Measurements from ENCODE around the gene TNFSF15. TPM values are rescaled to one million over a fixed set of nuclear protein-coding genes. Genes with fewer than 3 reads are reported as not detected.

Gene TNFSF15
- total RNA-seq, 1 experiment from 2014 or later: not detected

- no peak for ATAC-seq
- POLR2A ChIA-PET: no interaction called here
- CTCF ChIA-PET: no interaction called here
- Histone ChIP-seq H3K27ac (ENCODE audit: low read depth, low read length) (no peak overlapping the region), H3K79me2 (ENCODE audit: insufficient read depth, low read length) (no peaks in the 10 kb centered on the region), H3K27me3 (ENCODE audit: insufficient read depth, low read length) (no peaks in the 10 kb centered on the region), H3K9me3 (ENCODE audit: control insufficient read depth in 1 of 2, insufficient read depth in 1 of 2, low read depth in 1 of 2, low read length in 2 of 2) (no peaks in the 10 kb centered on the region), H4K20me1 (ENCODE audit: insufficient read depth) (no peaks in the 10 kb centered on the region), H3K4me3 (replicated peaks in 1 of 2; ENCODE audit: low read depth in 1 of 2, low read length in 2 of 2) (no peak overlapping the region), H3K9me2 (ENCODE audit: insufficient read depth) (no peaks in the 10 kb centered on the region), H3K36me3 (ENCODE audit: control insufficient read depth in 1 of 2, insufficient read depth in 2 of 2, low read length in 2 of 2) (no peaks in the 10 kb centered on the region), H3K4me1 (ENCODE audit: control insufficient read depth in 1 of 2, insufficient read depth in 2 of 2, low read length in 2 of 2) (no peaks in the 10 kb centered on the region), H2AFZ (ENCODE audit: low read depth, low read length, poor library complexity, severe bottlenecking) (no peak overlapping the region), H3K9ac (ENCODE audit: low read length) (no peak overlapping the region), H3K4me2 (ENCODE audit: low read length) (no peak overlapping the region)
- no peak for TF ChIP-seq POLR2AphosphoS5 (IDR thresholded peaks at IDR 0.05; ENCODE audit: low read depth, low read length)
- no peak for TF ChIP-seq YY1 (IDR thresholded peaks at IDR 0.05; ENCODE audit: extremely low read depth, insufficient replicate concordance, low read depth, low read length)
- TF ChIP-seq, protein P1, sequence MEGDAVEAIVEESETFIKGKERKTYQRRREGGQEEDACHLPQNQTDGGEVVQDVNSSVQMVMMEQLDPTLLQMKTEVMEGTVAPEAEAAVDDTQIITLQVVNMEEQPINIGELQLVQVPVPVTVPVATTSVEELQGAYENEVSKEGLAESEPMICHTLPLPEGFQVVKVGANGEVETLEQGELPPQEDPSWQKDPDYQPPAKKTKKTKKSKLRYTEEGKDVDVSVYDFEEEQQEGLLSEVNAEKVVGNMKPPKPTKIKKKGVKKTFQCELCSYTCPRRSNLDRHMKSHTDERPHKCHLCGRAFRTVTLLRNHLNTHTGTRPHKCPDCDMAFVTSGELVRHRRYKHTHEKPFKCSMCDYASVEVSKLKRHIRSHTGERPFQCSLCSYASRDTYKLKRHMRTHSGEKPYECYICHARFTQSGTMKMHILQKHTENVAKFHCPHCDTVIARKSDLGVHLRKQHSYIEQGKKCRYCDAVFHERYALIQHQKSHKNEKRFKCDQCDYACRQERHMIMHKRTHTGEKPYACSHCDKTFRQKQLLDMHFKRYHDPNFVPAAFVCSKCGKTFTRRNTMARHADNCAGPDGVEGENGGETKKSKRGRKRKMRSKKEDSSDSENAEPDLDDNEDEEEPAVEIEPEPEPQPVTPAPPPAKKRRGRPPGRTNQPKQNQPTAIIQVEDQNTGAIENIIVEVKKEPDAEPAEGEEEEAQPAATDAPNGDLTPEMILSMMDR (IDR thresholded peaks at IDR 0.05 in 2 of 3, conservative IDR thresholded peaks at IDR 0.05 in 1 of 3; ENCODE audit: borderline replicate concordance in 1 of 3, insufficient read depth in 1 of 3, low read depth in 2 of 3, low read length in 2 of 3): no peak
- DNase-seq (ENCODE audit: low read depth, low spot score): no peak
- RAD21 ChIA-PET (ENCODE audit: low non-redundant PET in 1 of 2, low total read pairs in 2 of 2, uncharacterized antibody in 2 of 2, unreplicated experiment in 2 of 2): no interaction called here
- intact Hi-C loops (cut with micrococcal nuclease): no loop called here
- BruUV-seq (replicated peaks): no TSS peak
Observed at GRCh38 chr9:114745108-114745848, 60.6 kb downstream of the TNFSF15 start.

DNA sequence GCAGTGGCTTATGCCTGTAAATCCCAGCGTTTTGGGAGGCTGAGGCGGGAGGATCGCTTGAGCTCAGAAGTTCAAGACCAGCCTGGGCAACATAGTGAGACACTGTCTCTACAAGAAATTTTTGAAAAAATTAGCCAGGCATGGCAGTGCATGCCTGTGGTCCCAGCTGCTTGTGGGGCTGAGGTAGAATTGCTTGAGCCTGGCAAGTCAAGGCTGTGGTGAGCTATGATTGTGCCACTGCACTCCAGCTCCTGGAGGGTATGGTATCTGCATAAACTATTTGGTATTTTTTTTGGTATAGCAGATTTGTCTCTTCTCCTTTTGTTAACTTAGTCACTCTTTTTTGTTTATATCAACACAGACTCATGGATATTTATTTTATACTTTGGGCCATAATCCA, 62.4 kb downstream of the TNFSF15 start:
- Histone ChIP-seq H3K9me3 (ENCODE audit: control insufficient read depth in 1 of 2, insufficient read depth in 1 of 2, low read depth in 1 of 2, low read length in 2 of 2) (no peaks in the 10 kb centered on the region), H2AFZ (ENCODE audit: low read depth, low read length, poor library complexity, severe bottlenecking) (no peak overlapping the region), H4K20me1 (ENCODE audit: insufficient read depth) (no peaks in the 10 kb centered on the region), H3K4me3 (replicated peaks in 1 of 2; ENCODE audit: low read depth in 1 of 2, low read length in 2 of 2) (no peak overlapping the region), H3K4me2 (ENCODE audit: low read length) (no peak overlapping the region), H3K79me2 (ENCODE audit: insufficient read depth, low read length) (no peaks in the 10 kb centered on the region), H3K4me1 (ENCODE audit: control insufficient read depth in 1 of 2, insufficient read depth in 2 of 2, low read length in 2 of 2) (no peaks in the 10 kb centered on the region), H3K9ac (ENCODE audit: low read length) (no peak overlapping the region), H3K36me3 (ENCODE audit: control insufficient read depth in 1 of 2, insufficient read depth in 2 of 2, low read length in 2 of 2) (no peaks in the 10 kb centered on the region), H3K27me3 (ENCODE audit: insufficient read depth, low read length) (no peaks in the 10 kb centered on the region), H3K27ac (ENCODE audit: low read depth, low read length) (no peak overlapping the region), H3K9me2 (ENCODE audit: insufficient read depth) (no peaks in the 10 kb centered on the region)
- ChIA-PET CTCF (no interaction called here), RAD21 (ENCODE audit: low non-redundant PET in 1 of 2, low total read pairs in 2 of 2, uncharacterized antibody in 2 of 2, unreplicated experiment in 2 of 2) (no interaction called here), POLR2A (interaction anchor here (1.2 kb wide), 1 partner anchor 53 kb away, joined by 3 read pairs; no protein-coding TSS in a partner anchor)
- intact Hi-C loops (cut with micrococcal nuclease): no loop called here
- no TSS peak for BruUV-seq (replicated peaks)
- DNase-seq (ENCODE audit: low read depth, low spot score) (no peak), ATAC-seq (no peak)
- TF ChIP-seq, protein P2, sequence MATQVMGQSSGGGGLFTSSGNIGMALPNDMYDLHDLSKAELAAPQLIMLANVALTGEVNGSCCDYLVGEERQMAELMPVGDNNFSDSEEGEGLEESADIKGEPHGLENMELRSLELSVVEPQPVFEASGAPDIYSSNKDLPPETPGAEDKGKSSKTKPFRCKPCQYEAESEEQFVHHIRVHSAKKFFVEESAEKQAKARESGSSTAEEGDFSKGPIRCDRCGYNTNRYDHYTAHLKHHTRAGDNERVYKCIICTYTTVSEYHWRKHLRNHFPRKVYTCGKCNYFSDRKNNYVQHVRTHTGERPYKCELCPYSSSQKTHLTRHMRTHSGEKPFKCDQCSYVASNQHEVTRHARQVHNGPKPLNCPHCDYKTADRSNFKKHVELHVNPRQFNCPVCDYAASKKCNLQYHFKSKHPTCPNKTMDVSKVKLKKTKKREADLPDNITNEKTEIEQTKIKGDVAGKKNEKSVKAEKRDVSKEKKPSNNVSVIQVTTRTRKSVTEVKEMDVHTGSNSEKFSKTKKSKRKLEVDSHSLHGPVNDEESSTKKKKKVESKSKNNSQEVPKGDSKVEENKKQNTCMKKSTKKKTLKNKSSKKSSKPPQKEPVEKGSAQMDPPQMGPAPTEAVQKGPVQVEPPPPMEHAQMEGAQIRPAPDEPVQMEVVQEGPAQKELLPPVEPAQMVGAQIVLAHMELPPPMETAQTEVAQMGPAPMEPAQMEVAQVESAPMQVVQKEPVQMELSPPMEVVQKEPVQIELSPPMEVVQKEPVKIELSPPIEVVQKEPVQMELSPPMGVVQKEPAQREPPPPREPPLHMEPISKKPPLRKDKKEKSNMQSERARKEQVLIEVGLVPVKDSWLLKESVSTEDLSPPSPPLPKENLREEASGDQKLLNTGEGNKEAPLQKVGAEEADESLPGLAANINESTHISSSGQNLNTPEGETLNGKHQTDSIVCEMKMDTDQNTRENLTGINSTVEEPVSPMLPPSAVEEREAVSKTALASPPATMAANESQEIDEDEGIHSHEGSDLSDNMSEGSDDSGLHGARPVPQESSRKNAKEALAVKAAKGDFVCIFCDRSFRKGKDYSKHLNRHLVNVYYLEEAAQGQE (IDR thresholded peaks at IDR 0.05; ENCODE audit: low read depth): no peak
- TF ChIP-seq, protein P1 (IDR thresholded peaks at IDR 0.05 in 2 of 3, conservative IDR thresholded peaks at IDR 0.05 in 1 of 3; ENCODE audit: borderline replicate concordance in 1 of 3, insufficient read depth in 1 of 3, low read depth in 2 of 3, low read length in 2 of 3): no peak
- TF ChIP-seq SRF (IDR thresholded peaks at IDR 0.05; ENCODE audit: low read depth): no peak
- TF ChIP-seq POLR2A (IDR thresholded peaks at IDR 0.05; ENCODE audit: borderline replicate concordance, extremely low read depth, insufficient read depth, insufficient read length): no peak
- TF ChIP-seq EZH2phosphoT487 (IDR thresholded peaks at IDR 0.05; ENCODE audit: borderline replicate concordance): no peak
- TF ChIP-seq SP1 (IDR thresholded peaks at IDR 0.05; ENCODE audit: low read depth): no peak
- no peak for TF ChIP-seq YY1 (IDR thresholded peaks at IDR 0.05; ENCODE audit: extremely low read depth, insufficient replicate concordance, low read depth, low read length)
- TF ChIP-seq MAX (IDR thresholded peaks at IDR 0.05): no peak
- TF ChIP-seq EZH2 (IDR thresholded peaks at IDR 0.05): no peak
